H1 (cell line): ENCODE measurements around the gene ANXA9. TPM values are rescaled to one million over a fixed set of nuclear protein-coding genes. Genes with fewer than 3 reads are reported as not detected.

Source experiments
- CTCF ChIA-PET: fragments of 300-600 bp; sonication (Branson Sonifier 250); formaldehyde crosslinking; loops from one replicate; lab custom pipeline; 2021; ENCODE audit not compliant: partially characterized antibody; lab: Charles Lee
- POLR2A ChIA-PET: fragments of 300-600 bp; sonication (Branson Sonifier 250); formaldehyde crosslinking; loops from one replicate; lab custom pipeline; 2021; ENCODE audit warnings: inconsistent platforms; ENCODE audit not compliant: partially characterized antibody; lab: Charles Lee
- DNase-seq, 2 experiments: peaks; one replicate each; pipeline versions ENCODE4 v3.0.0 to v3.0.0-alpha.2; 2010 to 2022; ENCODE audit warnings: low spot score in 2 of 2, low read depth in 1 of 2, mixed read lengths in 1 of 2
- FAIRE-seq: peaks from 2 replicates; lab custom pipeline; 2011; peaks lifted over from hg19 to GRCh38; lab: Jason Lieb, UNC
- H2AFZ ChIP-seq: 2 replicates; pipeline ENCODE4 v1.8.1; 2012; ENCODE audit warnings: low read length, inconsistent platforms
- H2AK5ac ChIP-seq: 2 replicates; pipeline ENCODE4 v1.6.1; 2013; ENCODE audit warnings: low read depth, low read length
- H2BK120ac ChIP-seq: replicated peaks from 2 replicates; pipeline ENCODE3; 2013; ENCODE audit warnings: low read depth, low read length, inconsistent platforms
- H2BK12ac ChIP-seq: 2 replicates; pipeline ENCODE4 v1.6.1; 2013; ENCODE audit warnings: low read depth, low read length
- H2BK15ac ChIP-seq: 2 replicates; pipeline ENCODE4 v1.6.1; 2013; ENCODE audit warnings: low read length
- H2BK20ac ChIP-seq: 2 replicates; pipeline ENCODE4 v1.6.1; 2013; ENCODE audit warnings: low read length
- H2BK5ac ChIP-seq: 2 replicates; pipeline ENCODE4 v1.6.1; 2013; ENCODE audit warnings: low read depth, low read length
- H3K14ac ChIP-seq: 2 replicates; pipeline ENCODE4 v1.6.1; 2013; ENCODE audit warnings: inconsistent platforms; ENCODE audit not compliant: insufficient read length
- H3K18ac ChIP-seq: 2 replicates; pipeline ENCODE4 v1.6.1; 2013; ENCODE audit warnings: low read length; ENCODE audit errors: extremely low read depth
- H3K23ac ChIP-seq: 2 replicates; pipeline ENCODE4 v1.6.1; 2013; ENCODE audit warnings: inconsistent platforms; ENCODE audit not compliant: insufficient read length
- H3K23me2 ChIP-seq: 2 replicates; pipeline ENCODE4 v1.6.1; 2013; ENCODE audit warnings: low read depth, low read length
- H3K27ac ChIP-seq: 2 replicates; pipeline ENCODE4 v1.6.1; 2011; ENCODE audit warnings: low read depth, low read length, inconsistent platforms
- H3K27me3 ChIP-seq, 4 experiments: replicated peaks in 1 of 4; 1 replicate in 1 of 4; 2 replicates in 3 of 4; pipeline versions ENCODE4 v1.6.1 to v1.8.1; 2011 to 2013; ENCODE audit warnings: low read length in 3 of 4, mild to moderate bottlenecking in 3 of 4, inconsistent platforms in 2 of 4, mixed read lengths in 2 of 4, moderate library complexity in 1 of 4; ENCODE audit not compliant: control insufficient read depth in 3 of 4, insufficient read depth in 3 of 4; ENCODE audit errors: extremely low read depth in 1 of 4
- H3K36me3 ChIP-seq, 4 experiments: 2 replicates each; pipeline versions ENCODE4 v1.6.1 to v1.8.1; 2011 to 2013; ENCODE audit warnings: mild to moderate bottlenecking in 4 of 4, low read length in 3 of 4, moderate library complexity in 2 of 4, control low read depth in 1 of 4, inconsistent platforms in 1 of 4; ENCODE audit not compliant: insufficient read depth in 4 of 4, control insufficient read depth in 2 of 4
- H3K4ac ChIP-seq: replicated peaks from 2 replicates; pipeline ENCODE3; 2013; ENCODE audit warnings: low read length, low read depth, mixed read lengths, inconsistent platforms; ENCODE audit not compliant: insufficient read length
- H3K4me1 ChIP-seq, 4 experiments: replicated peaks in 1 of 4; 1 replicate in 1 of 4; 2 replicates in 3 of 4; pipeline versions ENCODE4 v1.6.1 to v1.8.1; 2011 to 2013; ENCODE audit warnings: low read length in 3 of 4, inconsistent platforms in 2 of 4, mixed read lengths in 1 of 4; ENCODE audit not compliant: insufficient read depth in 4 of 4, control insufficient read depth in 3 of 4
- H3K4me2 ChIP-seq, 2 experiments: 2 replicates each; pipeline versions ENCODE4 v1.6.1 to v1.8.1; 2011 to 2013; ENCODE audit warnings: low read depth in 2 of 2, low read length in 2 of 2, control low read depth in 1 of 2, inconsistent platforms in 1 of 2, mild to moderate bottlenecking in 1 of 2; ENCODE audit not compliant: insufficient read depth in 1 of 2
- H3K4me3 ChIP-seq, 4 experiments: fragments of 200-600, 300-600 bp in 1 of 4; sonication (generic), shearing (Covaris generic), sonication (Bioruptor Twin) in 1 of 4; 2 replicates each; pipeline versions ENCODE4 v1.5.1 to v1.8.1; 2011 to 2016; ENCODE audit warnings: low read length in 4 of 4, low read depth in 3 of 4, control low read depth in 2 of 4, inconsistent platforms in 2 of 4, mild to moderate bottlenecking in 2 of 4, mixed read lengths in 1 of 4, moderate library complexity in 1 of 4; ENCODE audit not compliant: insufficient read depth in 2 of 4; ENCODE audit errors: extremely low read depth in 1 of 4
- H3K56ac ChIP-seq: replicated peaks from 2 replicates; pipeline ENCODE3; 2013; ENCODE audit warnings: low read depth, mild to moderate bottlenecking, mixed read lengths, low read length, inconsistent platforms; ENCODE audit not compliant: insufficient read length
- H3K79me1 ChIP-seq: 2 replicates; pipeline ENCODE4 v1.6.1; 2013; ENCODE audit warnings: low read depth, low read length, control low read depth
- H3K79me2 ChIP-seq, 2 experiments: 2 replicates each; pipeline versions ENCODE4 v1.6.1 to v1.8.1; 2012 to 2013; ENCODE audit warnings: low read length in 2 of 2, mild to moderate bottlenecking in 2 of 2, inconsistent platforms in 1 of 2; ENCODE audit not compliant: insufficient read depth in 2 of 2, control insufficient read depth in 1 of 2
- H3K9ac ChIP-seq, 4 experiments: replicated peaks in 1 of 4; 1 replicate in 1 of 4; 2 replicates in 3 of 4; pipeline versions ENCODE4 v1.6.1 to v1.8.1; 2011 to 2013; ENCODE audit warnings: low read depth in 3 of 4, low read length in 3 of 4, control low read depth in 2 of 4, mild to moderate bottlenecking in 2 of 4, moderate library complexity in 2 of 4, inconsistent platforms in 1 of 4; ENCODE audit errors: extremely low read depth in 1 of 4
- H3K9me3 ChIP-seq, 2 experiments: 2 replicates each; pipeline versions ENCODE4 v1.6.1 to v1.8.1; 2012 to 2013; ENCODE audit warnings: mild to moderate bottlenecking in 2 of 2, moderate library complexity in 2 of 2, control low read depth in 1 of 2, inconsistent platforms in 1 of 2, low read depth in 1 of 2, low read length in 1 of 2, mixed read lengths in 1 of 2; ENCODE audit not compliant: insufficient read depth in 2 of 2
- H4K20me1 ChIP-seq, 2 experiments: replicated peaks in 1 of 2; 2 replicates each; pipeline versions ENCODE3 to v1.8.1; 2011 to 2013; ENCODE audit warnings: inconsistent platforms in 2 of 2, low read length in 2 of 2, mild to moderate bottlenecking in 1 of 2; ENCODE audit not compliant: insufficient read depth in 2 of 2, control insufficient read depth in 1 of 2
- H4K5ac ChIP-seq: 2 replicates; pipeline ENCODE4 v1.6.1; 2013; ENCODE audit warnings: low read length, low read depth, mixed read lengths, inconsistent platforms; ENCODE audit not compliant: insufficient read length
- H4K8ac ChIP-seq: 2 replicates; pipeline ENCODE4 v1.8.0; 2013; ENCODE audit warnings: mild to moderate bottlenecking, moderate library complexity, low read length, inconsistent platforms; ENCODE audit not compliant: insufficient read depth; ENCODE audit errors: extremely low read depth
- H4K91ac ChIP-seq: replicated peaks from 2 replicates; pipeline ENCODE3; 2013; ENCODE audit warnings: low read length, mixed read lengths, inconsistent platforms; ENCODE audit not compliant: insufficient read length
- BRCA1 ChIP-seq: IDR thresholded peaks from 2 replicates; pipeline ENCODE4 v1.6.1; 2012; ENCODE audit warnings: low read depth, low read length, improper control_type of control experiment
- E2F6 ChIP-seq: IDR thresholded peaks from 2 replicates; pipeline ENCODE4 v1.6.1; 2012; ENCODE audit warnings: inconsistent platforms
- EGR1 ChIP-seq: IDR thresholded peaks from 2 replicates; pipeline ENCODE4 v1.6.1; 2011; ENCODE audit warnings: low read depth, low read length, borderline replicate concordance
- JUN ChIP-seq: IDR thresholded peaks from 2 replicates; pipeline ENCODE4 v1.6.1; 2011; ENCODE audit warnings: low read depth, mild to moderate bottlenecking, improper control_type of control experiment, low read length
- KDM4A ChIP-seq: IDR thresholded peaks from one replicate; pipeline ENCODE4 v1.7.1; 2012; ENCODE audit warnings: low read depth, mild to moderate bottlenecking, moderate library complexity, low read length, inconsistent platforms; ENCODE audit not compliant: severe bottlenecking
- KDM5A ChIP-seq: fragments of 200-600 bp; IDR thresholded peaks from 2 replicates; pipeline ENCODE4 v1.7.1; 2012; ENCODE audit warnings: mild to moderate bottlenecking, low read length, inconsistent platforms, mixed read lengths
- POLR2A ChIP-seq, 2 experiments: IDR thresholded peaks; 1 replicate in 1 of 2; 2 replicates in 1 of 2; pipeline ENCODE4 v1.6.1; 2011; ENCODE audit warnings: low read depth in 2 of 2, low read length in 2 of 2, mild to moderate bottlenecking in 2 of 2; ENCODE audit errors: control extremely low read depth in 1 of 2
- RXRA ChIP-seq: IDR thresholded peaks from 2 replicates; pipeline ENCODE4 v1.6.1; 2011; ENCODE audit warnings: low read depth, mild to moderate bottlenecking, low read length, moderate library complexity; ENCODE audit not compliant: insufficient read depth
- SAP30 ChIP-seq: fragments of 300-600 bp; sonication (generic); IDR thresholded peaks from 2 replicates; pipeline ENCODE4 v1.7.1; 2012; ENCODE audit warnings: low read length, moderate library complexity, mild to moderate bottlenecking, inconsistent platforms; ENCODE audit not compliant: insufficient read depth, insufficient replicate concordance
- TBP ChIP-seq: IDR thresholded peaks from 2 replicates; pipeline ENCODE4 v1.6.1; 2011; ENCODE audit warnings: low read depth, low read length, improper control_type of control experiment
- TEAD4 ChIP-seq: IDR thresholded peaks from 2 replicates; pipeline ENCODE4 v1.6.1; 2012; ENCODE audit warnings: low read depth, low read length, inconsistent platforms, mixed read lengths
- YY1 ChIP-seq: IDR thresholded peaks from 2 replicates; pipeline ENCODE4 v1.6.1; 2011; ENCODE audit warnings: low read depth, mild to moderate bottlenecking, low read length
- WGBS, 2 experiments: shearing (Covaris generic) in 1 of 2; methylation state at CpG; one replicate each; pipeline versions ENCODE4 v1.1.6 to v1.1.7; 2013 to 2015; ENCODE audit warnings: low lambda C conversion rate in 2 of 2, mixed read lengths in 2 of 2, inconsistent platforms in 1 of 2, low coverage in 1 of 2, missing lambda C conversion rate in 1 of 2; ENCODE audit not compliant: insufficient replicate concordance in 2 of 2, insufficient coverage in 1 of 2, insufficient read length in 1 of 2; ENCODE audit errors: extremely low coverage in 1 of 2, missing lambda C conversion rate in 1 of 2; 5-methylcytosine and 5-hydroxymethylcytosine counted together
- polyA plus RNA-seq, 7 experiments: library from polyadenylated mRNA; depleted of rRNA in 3 of 7; stranded (reverse) in 5 of 7; unstranded in 2 of 7; fragments of >200 nt in 5 of 7; fragments of 200-250 nt in 2 of 7; gene quantifications; 1 replicate in 5 of 7; 2 replicates in 1 of 7; 4 replicates in 1 of 7; pipeline versions ENCODE4 v1.2.1 to v1.2.3, GENCODE V29; 2011 to 2013; ENCODE audit warnings: missing spikeins in 2 of 7, mixed read lengths in 2 of 7
- total RNA-seq: library from RNA; stranded (reverse); fragmentation: NEBNext Ultra II Directional; extraction: Animal tissue kit (Norgen Biotek cat#: 25700); gene quantifications from 2 replicates; pipeline ENCODE4 v1.2.1, GENCODE V29; 2021

The ANXA9 gene
- total and polyA plus RNA-seq, 2 of the 8 experiments (the other 6 are each of a cell fraction or from before 2014, with no cell fraction given) = 1.8 to 3.5 TPM

- no peak overlapping the region for H3K4me2 ChIP-seq
- H3K27ac ChIP-seq = no peak overlapping the region
Measured at GRCh38 chr1:151039521-151039920, 57.4 kb downstream of the ANXA9 start.

More at GRCh38 chr1:151039521-151039920, 57.4 kb downstream of the ANXA9 start:
- no peak for DNase-seq
- Histone ChIP-seq H3K23me2 (no peaks in the 10 kb centered on the region), H2BK120ac (no peak overlapping the region), H3K56ac (no peak overlapping the region), H2BK12ac (no peak overlapping the region), H3K79me2 (no peaks in the 10 kb centered on the region), H3K9ac (no peak overlapping the region), H4K20me1 (no peaks in the 10 kb centered on the region), H3K4ac (no peak overlapping the region)
- CTCF ChIA-PET = interaction anchor here (1.9 kb wide), 1 partner anchor 9 kb away, joined by 6 read pairs; no protein-coding TSS in a partner anchor
- no peak for FAIRE-seq
- TF ChIP-seq POLR2A (IDR thresholded peaks at IDR 0.05; ENCODE audit: control extremely low read depth in 1 of 2, low read depth in 2 of 2, low read length in 2 of 2) (no peak), TBP (no peak), RXRA (no peak), EGR1 (no peak), YY1 (no peak), JUN (no peak), SAP30 (no peak), TEAD4 (no peak), KDM5A (no peak), E2F6 (no peak), BRCA1 (no peak), KDM4A (no peak)
- TF ChIP-seq, all 59 proteins: peak for 0
- H2BK5ac ChIP-seq = no peak overlapping the region
- H3K27me3 ChIP-seq = no peaks in the 10 kb centered on the region
- H3K9me3 ChIP-seq = no peaks in the 10 kb centered on the region; a peak in 1 of 4 replicates
- H4K91ac ChIP-seq = no peak overlapping the region
- POLR2A ChIA-PET = interaction anchor here (1.0 to 6.4 kb wide), 5 partner anchors 9 to 106 kb away, joined by 3 to 58 read pairs (median 3); partner anchors contain the start of gene C1orf56
- H4K8ac ChIP-seq = no peak overlapping the region
- no peak overlapping the region for H3K18ac ChIP-seq
- peaks cover 0 to 8% (median 3%) of the 10 kb centered on the region in 4 experiments; a peak in 4 of 8 replicates for H3K36me3 ChIP-seq
- no peak overlapping the region for H2BK15ac ChIP-seq
- peaks cover 0 to 3% (median 0%) of the 10 kb centered on the region in 4 experiments; a peak in 3 of 7 replicates for H3K4me1 ChIP-seq
- H4K5ac ChIP-seq = no peak overlapping the region
- H2AK5ac ChIP-seq = no peak overlapping the region
- H3K79me1 ChIP-seq = no peaks in the 10 kb centered on the region
- WGBS, 2 experiments = 83% methylated on average over 3 of the region's 3 CpGs; no CpG with 5 or more reads in 1 of the 2 experiments
- H3K14ac ChIP-seq = no peak overlapping the region
- H2AFZ ChIP-seq = no peak overlapping the region
- H2BK20ac ChIP-seq = no peak overlapping the region
- no peak overlapping the region for H3K23ac ChIP-seq
- H3K4me3 ChIP-seq = no peak overlapping the region
